Right atrium auricular region (tissue), 2 donors: ENCODE data around the gene CLCN2. TPM values are rescaled to one million over a fixed set of nuclear protein-coding genes. Genes with fewer than 3 reads are reported as not detected.

Experiments used
- DNase-seq: peaks from one replicate; pipeline ENCODE4 v3.0.0-alpha.2; 2019; ENCODE audit warnings: low spot score
- H3K27ac ChIP-seq, 2 donors: fragments of 200-600 bp; sonication (generic); 1 replicate in 1 of 2; 2 replicates in 1 of 2; pipeline ENCODE4 v1.5.1; 2016 to 2019
- H3K27me3 ChIP-seq, 2 donors: fragments of 200-600 bp; sonication (generic); one replicate each; pipeline versions ENCODE4 v1.5.1 to v1.6.0; 2017 to 2019
- H3K36me3 ChIP-seq: fragments of 200-600 bp; sonication (generic); one replicate; pipeline ENCODE4 v1.5.1; 2016
- H3K4me1 ChIP-seq, 2 donors: fragments of 200-600 bp; sonication (generic); one replicate each; pipeline versions ENCODE4 v1.5.1 to v1.6.0; 2017 to 2019
- H3K4me3 ChIP-seq, 2 donors: fragments of 200-600 bp; sonication (generic); 1 replicate in 1 of 2; 2 replicates in 1 of 2; pipeline ENCODE4 v1.5.1; 2017 to 2019; ENCODE audit warnings: mild to moderate bottlenecking in 1 of 2, moderate library complexity in 1 of 2
- H3K9me3 ChIP-seq, 2 donors: fragments of 200-600 bp; sonication (generic); one replicate each; pipeline ENCODE4 v1.5.1; 2019
- CTCF ChIP-seq, 2 donors: fragments of 200-600 bp; sonication (generic); IDR thresholded peaks; one replicate each; pipeline ENCODE4 v1.5.1; 2019; ENCODE audit warnings: antibody characterized with exemption in 2 of 2
- total RNA-seq, 2 donors: library from RNA; depleted of rRNA; stranded (reverse); fragments of >200 nt; gene quantifications; one replicate each; pipeline ENCODE4 v1.1.0, GENCODE V29; 2016

Gene CLCN2
- total RNA-seq, 2 donors from 2014 or later = 1.3 to 2.7 TPM

- peaks cover 84% of the 10 kb centered on the region for H3K36me3 ChIP-seq
- DNase-seq = no peak
- no peaks in the 10 kb centered on the region for H3K27me3 ChIP-seq
- H3K27ac ChIP-seq = no peak overlapping the region
- no peaks in the 10 kb centered on the region for H3K9me3 ChIP-seq
- TF ChIP-seq CTCF (IDR thresholded peaks at IDR 0.05) = peak in 1 of 2 donors; percentile 26
- H3K4me3 ChIP-seq = no peak overlapping the region
- H3K4me1 ChIP-seq = peaks cover 0 to 5% of the 10 kb centered on the region in 2 donors
These were observed 55.8 kb downstream of the CLCN2 start for GRCh38 chr3:184305577-184305976.

GRCh38 chr3:184300378-184300720 is 61.1 kb downstream of the CLCN2 start:
- TF ChIP-seq CTCF (IDR thresholded peaks at IDR 0.05) = no peak
- no peaks in the 10 kb centered on the region for H3K9me3 ChIP-seq
- H3K27me3 ChIP-seq = no peaks in the 10 kb centered on the region
- H3K4me3 ChIP-seq = peak overlapping the region in 1 of 2 donors; percentile 91
- peaks cover 49% of the 10 kb centered on the region for H3K36me3 ChIP-seq
- DNase-seq = no peak
- H3K27ac ChIP-seq = no peak overlapping the region
- H3K4me1 ChIP-seq = peaks cover 0 to 23% of the 10 kb centered on the region in 2 donors

- TF ChIP-seq CTCF (IDR thresholded peaks at IDR 0.05) = no peak
- no peak for DNase-seq
- H3K36me3 ChIP-seq = peaks cover 45% of the 10 kb centered on the region
These were observed 61.7 kb downstream of the CLCN2 start for GRCh38 chr3:184299488-184300377.

GRCh38 chr3:184298759-184299487 is 62.5 kb downstream of the CLCN2 start, which contains the start of gene PSMD2:
PSMD2 (plus strand) TSS chr3:184299241; CDS start chr3:184299267, 26 bp downstream.
- DNase-seq = peak; percentile 97
- Histone ChIP-seq H3K9me3 (no peaks in the 10 kb centered on the region), H3K27me3 (no peaks in the 10 kb centered on the region), H3K36me3 (peaks cover 37% of the 10 kb centered on the region), H3K4me3 (peak within 1 kb of the TSS; percentile 91 to 98), H3K4me1 (peaks cover 0 to 23% of the 10 kb centered on the region in 2 donors), H3K27ac (peak within 1 kb of the TSS; percentile 82 to 86)
- no peak for TF ChIP-seq CTCF (IDR thresholded peaks at IDR 0.05)

More at GRCh38 chr3:184299488-184300377, 61.7 kb downstream of the CLCN2 start:
- Histone ChIP-seq H3K4me1 (peaks cover 0 to 23% of the 10 kb centered on the region in 2 donors), H3K4me3 (peak overlapping the region; percentile 91 to 98), H3K27ac (peak overlapping the region; percentile 82 to 86), H3K27me3 (no peaks in the 10 kb centered on the region), H3K9me3 (no peaks in the 10 kb centered on the region)

GRCh38 chr3:184296616-184297015 is 64.8 kb downstream of the CLCN2 start:
- no peaks in the 10 kb centered on the region for H3K9me3 ChIP-seq
- TF ChIP-seq CTCF (IDR thresholded peaks at IDR 0.05) = no peak
- H3K4me1 ChIP-seq = peaks cover 0 to 23% of the 10 kb centered on the region in 2 donors
- peaks cover 14% of the 10 kb centered on the region for H3K36me3 ChIP-seq
- no peak for DNase-seq
- H3K4me3 ChIP-seq = no peak overlapping the region
- H3K27me3 ChIP-seq = no peaks in the 10 kb centered on the region
- no peak overlapping the region for H3K27ac ChIP-seq

Other genes starting within 250 kb of the CLCN2 start
- 10 to 100 TPM; 19.6 to 24.3 TPM for gene EIF2B5, start 226.2 kb downstream of the CLCN2 start, total RNA-seq
- gene DVL3, start 206.2 kb downstream of the CLCN2 start, total RNA-seq = 10 to 100 TPM; 43.5 to 66.1 TPM
- gene AP2M1, start 186.8 kb downstream of the CLCN2 start, total RNA-seq = 100 to 1,000 TPM; 183 to 235 TPM
- gene ABCF3, start 175.4 kb downstream of the CLCN2 start, total RNA-seq = 10 to 100 TPM; 42.8 to 47.9 TPM
- not detected for gene VWA5B2, start 132.0 kb downstream of the CLCN2 start, total RNA-seq
- gene ALG3, start 112.6 kb downstream of the CLCN2 start, total RNA-seq = 10 to 100 TPM; 50.6 to 50.8 TPM
- gene EEF1AKMT4, start 111.9 kb downstream of the CLCN2 start, total RNA-seq = 1 to 10 TPM; 2.1 TPM
- not detected for gene CAMK2N2, start 100.1 kb downstream of the CLCN2 start, total RNA-seq
- 1 to 10 TPM in 1 of 2 donors, not detected in 1; 1.6 TPM for gene ECE2, start 85.6 kb downstream of the CLCN2 start, total RNA-seq
- 100 to 1,000 TPM; 213 to 259 TPM for gene PSMD2, start 62.4 kb downstream of the CLCN2 start, total RNA-seq
- gene EIF4G1, start 47.0 kb downstream of the CLCN2 start, total RNA-seq = 100 to 1,000 TPM; 270 to 276 TPM
- gene FAM131A, start 24.0 kb downstream of the CLCN2 start, total RNA-seq = 10 to 100 TPM; 33.7 to 45.8 TPM
- 10 to 100 TPM; 26.8 to 35.5 TPM for gene POLR2H, start 105 bp upstream of the CLCN2 start, total RNA-seq
- gene THPO, start 16.6 kb upstream of the CLCN2 start, total RNA-seq = under 1 TPM in 1 of 2 donors, not detected in 1; 0.55 TPM
- gene CHRD, start 18.4 kb upstream of the CLCN2 start, total RNA-seq = 10 to 100 TPM in 1 of 2 donors, 1 to 10 TPM in 1; 7.0 to 13.4 TPM
- 1 to 10 TPM; 2.1 to 5.1 TPM for gene EPHB3, start 200.2 kb upstream of the CLCN2 start, total RNA-seq